Inferior parietal cortex (tissue), 1 donor: ENCODE results near the gene C19orf44.
"Not testable (repeated sequence)": the region's sequence is repeated elsewhere in the genome, so short reads cannot be mapped to it uniquely, and the experiment has no call there.

Experiments
- DNase-seq: peaks from one replicate; pipeline ENCODE4 v3.0.0-alpha.2; 2016; ENCODE audit errors: extremely low spot score

C19orf44 gene

GRCh38 chr19:16495982-16496612, at the start of gene C19orf44, which contains the start of gene CALR3:
C19orf44 (plus strand) TSS chr19:16496394; CDS start chr19:16500793, 4,399 bp downstream.
CALR3 (minus strand) TSS chr19:16496167; CDS start chr19:16496129, 38 bp downstream.
- DNase-seq = peak; percentile 99

DNA sequence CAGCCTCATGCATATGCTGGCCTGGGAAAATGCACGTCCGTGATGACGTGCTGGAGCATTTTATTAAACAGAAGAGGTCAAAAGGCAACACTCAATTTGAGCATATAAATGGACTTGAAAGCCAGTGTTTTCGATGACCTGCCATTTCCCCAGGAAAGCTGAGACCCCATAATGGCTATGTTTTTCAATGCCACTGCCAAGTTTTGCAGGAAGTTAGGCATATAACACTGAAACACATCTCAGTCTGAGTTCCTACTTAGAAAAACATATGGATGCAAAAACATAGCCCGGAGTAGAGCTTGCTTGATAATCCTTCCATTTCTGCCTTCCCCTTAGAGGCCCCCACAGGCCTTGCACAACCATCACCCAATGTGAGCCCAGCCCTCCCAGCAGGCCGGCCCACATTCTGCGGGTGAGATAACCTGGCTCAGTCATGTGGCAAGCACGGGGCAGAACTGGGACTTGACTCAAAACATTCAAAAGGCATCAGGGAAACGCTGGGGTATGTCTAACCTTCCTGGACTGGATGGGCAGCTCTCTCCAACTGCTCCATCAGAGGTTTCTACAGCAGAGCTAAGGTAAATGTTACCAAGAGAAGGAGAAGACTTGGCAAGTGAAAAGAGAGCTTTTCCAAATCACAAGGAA, 49.3 kb upstream of the C19orf44 start:
- no peak for DNase-seq

DNA sequence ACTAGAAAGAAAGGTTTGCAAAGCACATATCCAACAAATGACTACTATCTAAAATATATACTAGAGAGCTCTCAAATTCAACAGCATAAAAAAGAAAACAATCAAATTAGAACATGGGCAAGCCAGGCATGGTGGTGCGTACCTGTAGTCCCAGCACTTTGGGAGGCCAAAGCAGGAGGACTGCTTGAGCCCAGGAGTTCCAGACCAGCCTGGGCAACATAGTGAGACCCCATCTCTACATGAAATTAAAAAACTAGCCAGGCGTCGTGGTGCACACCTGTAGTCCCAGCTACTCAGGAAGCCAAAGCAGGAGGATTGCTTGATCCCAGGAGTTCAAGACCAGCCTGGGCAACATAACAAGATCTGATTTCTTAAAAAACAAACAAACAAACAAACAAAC, 47.3 kb upstream of the C19orf44 start:
- not testable (repeated sequence) for DNase-seq

DNA sequence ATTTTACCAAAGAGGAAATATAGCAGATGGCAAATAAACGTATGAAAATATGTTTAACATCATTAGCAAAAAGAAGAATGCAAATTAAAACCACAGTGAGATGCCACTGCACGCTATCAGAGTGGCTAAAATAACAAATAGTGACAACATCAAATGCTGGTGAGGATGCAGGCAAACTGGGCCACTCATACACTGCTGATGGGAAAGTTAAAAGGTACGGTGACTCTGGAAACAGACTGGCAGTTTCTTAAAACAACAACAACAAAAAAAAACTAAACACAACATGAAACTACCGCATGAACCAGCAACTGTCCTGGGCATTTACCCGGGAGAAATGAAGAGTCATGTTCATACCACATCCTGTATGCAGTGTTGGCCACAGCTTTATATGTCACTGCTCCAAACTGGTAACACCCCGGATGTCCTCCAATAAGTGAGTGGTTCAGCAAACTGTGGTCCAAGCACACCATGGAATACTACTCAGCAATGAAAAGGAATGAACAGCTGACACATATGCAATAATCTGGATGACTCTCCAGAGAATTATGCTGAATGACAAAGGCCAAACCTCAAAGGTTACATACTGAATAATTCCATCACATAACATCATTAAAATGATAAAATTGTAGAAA, 46.7 kb upstream of the C19orf44 start:
- no peak for DNase-seq

DNA sequence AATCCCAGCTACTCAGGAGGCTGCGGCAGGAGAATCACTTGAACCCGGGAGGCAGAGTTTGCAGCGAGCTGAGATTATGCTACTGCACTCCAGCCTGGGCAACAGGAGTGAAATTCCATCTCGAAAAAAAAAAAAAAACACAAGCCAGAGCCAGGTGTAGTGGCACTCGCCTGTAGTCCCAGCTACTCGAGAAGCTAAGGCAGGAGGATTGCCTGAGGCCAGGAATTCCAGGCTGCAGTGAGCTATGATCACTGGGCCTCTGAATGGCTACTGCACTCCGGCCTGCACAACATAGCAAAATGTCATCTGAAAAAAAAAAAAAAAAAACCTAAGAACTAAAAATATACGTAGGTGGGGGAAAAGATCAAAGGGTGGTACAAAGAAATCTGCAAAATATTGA, 43.9 kb upstream of the C19orf44 start:
- no peak for DNase-seq

- DNase-seq = no peak
These were observed 41.8 kb upstream of the C19orf44 start for GRCh38 chr19:16454351-16454918.

DNA sequence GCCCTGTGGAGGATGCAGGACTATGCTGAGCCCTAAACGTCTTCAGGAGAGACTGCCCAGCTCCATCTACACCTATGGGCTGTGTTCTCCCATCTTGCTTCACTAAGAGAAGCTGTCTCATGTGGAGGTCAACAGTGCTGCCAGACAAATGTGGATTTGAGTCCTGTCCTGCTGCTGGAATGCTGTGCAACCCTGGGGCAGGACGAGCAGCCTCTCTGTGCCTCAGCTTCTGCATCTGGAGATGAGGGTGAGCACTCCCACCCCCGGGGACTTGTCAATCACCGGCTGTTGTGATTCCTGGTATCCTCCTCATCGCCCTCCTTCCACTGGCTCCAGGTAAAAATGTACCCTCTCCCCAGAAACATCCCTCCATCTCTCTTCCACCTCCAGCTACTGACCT, 40.7 kb upstream of the C19orf44 start:
- no peak for DNase-seq

DNA sequence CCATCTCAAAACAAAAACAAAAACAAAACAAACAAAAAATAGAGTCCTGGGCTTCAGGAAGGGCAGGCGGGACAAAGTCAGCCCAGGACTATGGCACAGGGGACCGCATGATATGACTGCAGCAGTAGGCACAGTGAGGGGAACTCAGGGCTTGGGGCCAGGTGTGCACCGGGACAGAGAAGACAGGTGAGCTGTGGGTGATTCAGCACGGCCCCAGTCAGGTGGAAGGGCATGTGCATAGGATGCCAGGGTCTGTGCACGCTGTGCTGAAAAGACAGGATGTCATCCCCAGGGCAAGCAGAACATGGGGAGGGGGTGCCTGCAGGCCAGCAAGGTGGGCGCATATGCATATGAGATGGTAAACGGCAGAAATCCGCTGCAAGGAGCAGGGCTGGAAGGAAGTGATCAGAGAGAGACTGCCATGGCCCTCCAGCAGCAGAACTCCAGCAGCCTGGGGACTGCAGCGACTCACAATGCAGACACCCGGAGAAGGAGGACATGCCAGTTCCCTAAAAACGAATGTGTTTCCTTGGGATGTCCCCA, 39.5 kb upstream of the C19orf44 start:
- no peak for DNase-seq

- no peak for DNase-seq
These were observed 38.8 kb upstream of the C19orf44 start for GRCh38 chr19:16457195-16457953.

- DNase-seq = no peak
These were observed 38.3 kb upstream of the C19orf44 start for GRCh38 chr19:16457954-16458331.

- DNase-seq = no peak
These were observed 37.5 kb upstream of the C19orf44 start for GRCh38 chr19:16458391-16459341.

DNA sequence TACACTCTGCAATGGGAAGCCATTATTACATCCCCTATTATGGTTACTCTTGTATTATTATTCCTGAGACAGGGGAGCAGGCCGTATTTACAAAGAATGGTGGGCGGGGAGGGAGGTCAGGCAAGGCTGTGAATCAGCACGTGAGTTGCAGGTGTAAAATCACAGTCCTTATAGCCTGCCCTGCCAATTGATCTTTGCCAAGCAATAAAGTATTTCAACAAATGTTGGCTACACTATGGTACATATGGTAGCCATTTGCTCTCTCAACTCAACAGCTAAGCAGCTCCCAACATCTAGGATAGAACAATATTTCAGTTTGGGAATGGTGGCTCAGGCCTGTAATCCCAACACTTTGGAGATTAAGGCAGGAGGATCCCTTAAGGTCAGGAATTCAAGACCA, 36.5 kb upstream of the C19orf44 start:
- no peak for DNase-seq

GRCh38 chr19:16460454-16460853, 35.7 kb upstream of the C19orf44 start:
- no peak for DNase-seq

- no peak for DNase-seq
These were observed 34.6 kb upstream of the C19orf44 start for GRCh38 chr19:16461630-16462051.

DNA sequence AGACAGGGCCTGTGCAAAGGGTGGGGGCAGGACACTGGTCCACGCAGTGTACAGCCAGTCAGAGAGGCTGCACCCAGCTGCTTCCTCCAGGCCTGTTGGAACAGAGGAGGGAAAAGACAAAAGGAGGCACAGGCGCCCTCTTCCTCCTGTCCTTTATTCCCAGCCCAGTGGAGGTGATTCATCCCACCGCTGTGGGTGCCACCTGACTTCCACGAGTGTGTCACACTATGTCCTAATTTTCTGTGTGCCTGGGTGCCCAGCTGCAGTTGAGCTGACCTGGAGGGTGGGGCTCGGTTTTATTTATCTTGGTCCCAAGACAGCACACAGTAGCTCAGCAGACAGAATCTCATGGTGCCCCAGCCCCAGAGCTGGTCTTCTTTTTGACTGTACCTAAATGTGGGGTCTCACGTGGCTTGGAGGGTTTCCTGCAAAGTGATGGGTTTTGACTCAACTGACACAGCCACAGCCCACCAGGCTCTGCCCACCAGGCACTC, 33.4 kb upstream of the C19orf44 start:
- no peak for DNase-seq

GRCh38 chr19:16463341-16463990, 32.7 kb upstream of the C19orf44 start:
- DNase-seq = no peak

- DNase-seq = no peak
These were observed 32.1 kb upstream of the C19orf44 start for GRCh38 chr19:16463991-16464575.

DNA sequence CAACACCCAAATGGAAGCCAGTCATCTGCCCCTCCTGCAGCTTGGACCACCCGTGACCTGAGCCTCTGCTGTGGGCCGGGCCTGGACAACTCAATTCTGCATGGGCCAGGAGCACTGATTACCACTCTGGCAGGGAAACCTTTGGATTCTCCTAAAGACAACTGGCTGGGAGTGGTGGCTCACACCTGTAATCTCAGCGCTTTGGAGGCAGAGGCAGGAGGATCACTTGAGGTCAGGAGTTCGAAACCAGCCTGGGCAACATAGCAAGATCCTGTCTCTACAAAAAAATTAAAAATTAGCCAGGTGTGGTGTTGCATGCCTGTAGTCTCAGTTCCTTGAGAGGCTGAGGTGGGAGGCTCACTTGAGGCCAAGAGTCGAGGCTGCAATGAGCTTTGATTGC, 31.0 kb upstream of the C19orf44 start:
- no peak for DNase-seq

DNA sequence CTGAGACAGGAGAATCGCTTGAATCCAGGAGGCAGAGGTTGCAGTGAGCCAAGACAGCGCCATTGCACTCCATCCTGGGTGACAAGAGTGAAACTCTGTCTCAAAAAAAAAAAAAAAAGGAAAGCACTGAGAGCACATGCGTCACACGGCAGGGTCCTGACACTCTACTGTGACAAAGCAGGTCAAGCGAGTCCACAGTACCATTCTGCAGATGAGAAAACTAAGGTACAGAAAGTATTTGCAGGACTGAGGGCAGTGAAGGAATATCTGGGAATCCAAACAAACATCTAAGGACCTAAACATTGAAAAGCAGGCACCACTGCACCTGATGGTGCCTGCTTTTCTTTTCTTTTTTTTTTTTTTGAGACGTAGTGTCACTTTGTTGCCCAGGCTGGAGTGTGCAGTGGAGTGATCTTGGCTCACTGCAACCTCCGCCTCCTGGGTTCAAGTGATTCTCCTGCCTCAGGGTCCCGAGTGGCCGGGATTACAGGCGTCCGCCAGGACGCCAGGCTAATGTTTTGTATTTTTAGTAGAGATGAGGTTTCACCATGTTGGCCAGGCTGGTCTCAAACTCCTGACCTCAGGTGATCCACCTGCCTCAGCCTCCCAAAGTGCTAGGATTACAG, 29.3 kb upstream of the C19orf44 start:
- not testable (repeated sequence) for DNase-seq
